OCI-LY7 (cell line): Measurements from ENCODE around the gene ETFBKMT. TPM values are rescaled to one million over a fixed set of nuclear protein-coding genes. Genes with fewer than 3 reads are reported as not detected.

Experiments
- BruUV-seq: library from RNA; stranded (reverse); fragments of 400-500 nt; replicated peaks from 2 replicates; lab custom pipeline; 2021; lab: Mats Ljungman, UMichigan
- CTCF ChIA-PET: fragments of 300-600 bp; sonication (Branson Sonifier 250); formaldehyde crosslinking; loops from one replicate; lab custom pipeline; 2022; ENCODE audit warnings: antibody characterized with exemption; ENCODE audit not compliant: unreplicated experiment; lab: Charles Lee
- POLR2A ChIA-PET: fragments of 300-600 bp; sonication (Branson Sonifier 250); formaldehyde crosslinking; loops from one replicate; lab custom pipeline; 2022; ENCODE audit warnings: antibody characterized with exemption; lab: Charles Lee
- DNase-seq: peaks from one replicate; pipeline ENCODE4 v3.0.0-alpha.2; 2015; ENCODE audit warnings: low spot score
- H2AFZ ChIP-seq: fragments of 200-600 bp; sonication (generic), shearing (Covaris generic); 2 replicates; pipeline ENCODE4 v1.6.1; 2014; ENCODE audit warnings: mild to moderate bottlenecking, antibody characterized with exemption, low read length, moderate library complexity
- H3K27ac ChIP-seq: fragments of 200-600 bp; sonication (generic); 2 replicates; pipeline ENCODE4 v1.5.1; 2014; ENCODE audit warnings: mixed run types, low read depth, mild to moderate bottlenecking, moderate library complexity, low read length, inconsistent platforms; ENCODE audit not compliant: poor library complexity, severe bottlenecking
- H3K36me3 ChIP-seq: fragments of 200-600 bp; sonication (generic); 2 replicates; pipeline ENCODE4 v1.6.1; 2014; ENCODE audit warnings: mild to moderate bottlenecking, antibody characterized with exemption, low read length, moderate library complexity, mixed read lengths; ENCODE audit not compliant: insufficient read depth
- H3K4me1 ChIP-seq: fragments of 200-600 bp; sonication (generic); 2 replicates; pipeline ENCODE4 v1.5.1; 2014; ENCODE audit warnings: mild to moderate bottlenecking, low read length; ENCODE audit not compliant: insufficient read depth, poor library complexity, severe bottlenecking
- H3K4me2 ChIP-seq: fragments of 200-600 bp; sonication (generic); 2 replicates; pipeline ENCODE4 v1.6.1; 2014; ENCODE audit warnings: mild to moderate bottlenecking, low read length
- H3K4me3 ChIP-seq: fragments of 200-600 bp; sonication (generic); 2 replicates; pipeline ENCODE4 v1.5.1; 2014; ENCODE audit warnings: mild to moderate bottlenecking, low read depth, low read length; ENCODE audit not compliant: poor library complexity, severe bottlenecking
- H3K79me2 ChIP-seq: fragments of 200-600 bp; sonication (generic); 2 replicates; pipeline ENCODE4 v1.6.1; 2016; ENCODE audit warnings: low read depth, mild to moderate bottlenecking, low read length, moderate library complexity, mixed read lengths; ENCODE audit not compliant: insufficient read depth
- H3K9me2 ChIP-seq: fragments of 200-600 bp; sonication (generic); 2 replicates; pipeline ENCODE4 v1.6.1; 2016; ENCODE audit warnings: mild to moderate bottlenecking, low read length, mixed read lengths; ENCODE audit not compliant: insufficient read depth
- H3K9me3 ChIP-seq: fragments of 200-600 bp; sonication (generic); 2 replicates; pipeline ENCODE4 v1.6.1; 2014; ENCODE audit warnings: mild to moderate bottlenecking, mixed run types, low read length, mixed read lengths
- H4K20me1 ChIP-seq: fragments of 200-600 bp; sonication (generic); 2 replicates; pipeline ENCODE4 v1.6.1; 2014; ENCODE audit warnings: mild to moderate bottlenecking, antibody characterized with exemption, low read length, moderate library complexity, mixed read lengths; ENCODE audit not compliant: insufficient read depth
- EZH2phosphoT487 ChIP-seq: fragments of 200-600 bp; sonication (generic); IDR thresholded peaks from 2 replicates; pipeline ENCODE4 v1.6.1; 2018; ENCODE audit warnings: low read depth, borderline replicate concordance, mild to moderate bottlenecking, mixed run types, antibody characterized with exemption, low read length, moderate library complexity, mixed read lengths
- intact Hi-C: fragments of 100-400 bp; cut with micrococcal nuclease; formaldehyde crosslinking; loops from one replicate; pipeline ENCODE4 v1.10.0; 2022; ENCODE audit not compliant: unreplicated experiment
- total RNA-seq, 2 experiments: library from RNA; depleted of rRNA in 1 of 2; stranded (reverse); fragments of >200 nt in 1 of 2; shearing (Covaris generic) in 1 of 2; gene quantifications; 2 replicates each; pipeline ENCODE4 v1.2.3, GENCODE V29; 2014 to 2022
- TF ChIP-seq, protein P1 (sequence below): fragments of 200-600 bp; sonication (generic); conservative IDR thresholded peaks from 2 replicates; pipeline ENCODE4 v1.5.1; 2014; ENCODE audit warnings: mild to moderate bottlenecking, antibody characterized with exemption, low read length, moderate library complexity, mixed read lengths

Gene ETFBKMT
- total RNA-seq, 2 experiments from 2014 or later: 0.92 to 2.8 TPM

DNA sequence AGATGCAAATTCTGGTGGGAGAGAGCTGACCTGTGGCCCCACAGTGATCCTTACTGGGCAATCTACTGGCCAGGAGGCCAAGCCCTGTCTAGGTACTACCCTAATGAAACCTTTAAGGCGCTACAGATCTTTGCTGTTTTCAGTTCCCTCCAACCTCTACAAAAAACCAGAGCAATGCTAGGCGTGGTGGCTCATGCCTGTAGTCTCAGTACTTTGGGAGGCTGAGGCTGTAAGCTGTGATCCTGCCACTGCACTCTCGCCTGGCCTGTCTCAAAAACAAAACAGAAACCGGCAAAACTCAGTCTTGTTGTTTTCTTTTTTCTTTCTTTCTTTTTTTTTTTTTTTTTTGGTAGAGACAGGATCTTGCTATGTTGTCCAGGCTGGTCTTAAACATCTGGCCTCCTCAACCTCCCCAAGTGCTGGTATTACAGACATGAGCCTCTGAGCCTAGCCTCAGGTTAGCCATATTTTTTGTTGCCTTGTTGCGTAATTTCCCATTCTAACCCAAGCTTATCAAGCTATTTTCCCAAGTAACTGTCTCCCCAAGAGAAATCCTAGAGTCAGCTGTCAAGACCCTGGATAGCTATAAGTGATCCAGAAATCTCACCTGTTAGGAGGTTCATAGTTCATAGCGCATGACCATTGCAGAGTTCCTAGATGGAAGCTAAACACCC lies 2.8 kb downstream of the ETFBKMT start:
- no peak overlapping the region for H2AFZ ChIP-seq
- H3K36me3 ChIP-seq: no peaks in the 10 kb centered on the region; the same call in 1 of the 2 replicates
- no peak for DNase-seq
- no peak overlapping the region for H3K4me2 ChIP-seq
- TF ChIP-seq, protein P1, sequence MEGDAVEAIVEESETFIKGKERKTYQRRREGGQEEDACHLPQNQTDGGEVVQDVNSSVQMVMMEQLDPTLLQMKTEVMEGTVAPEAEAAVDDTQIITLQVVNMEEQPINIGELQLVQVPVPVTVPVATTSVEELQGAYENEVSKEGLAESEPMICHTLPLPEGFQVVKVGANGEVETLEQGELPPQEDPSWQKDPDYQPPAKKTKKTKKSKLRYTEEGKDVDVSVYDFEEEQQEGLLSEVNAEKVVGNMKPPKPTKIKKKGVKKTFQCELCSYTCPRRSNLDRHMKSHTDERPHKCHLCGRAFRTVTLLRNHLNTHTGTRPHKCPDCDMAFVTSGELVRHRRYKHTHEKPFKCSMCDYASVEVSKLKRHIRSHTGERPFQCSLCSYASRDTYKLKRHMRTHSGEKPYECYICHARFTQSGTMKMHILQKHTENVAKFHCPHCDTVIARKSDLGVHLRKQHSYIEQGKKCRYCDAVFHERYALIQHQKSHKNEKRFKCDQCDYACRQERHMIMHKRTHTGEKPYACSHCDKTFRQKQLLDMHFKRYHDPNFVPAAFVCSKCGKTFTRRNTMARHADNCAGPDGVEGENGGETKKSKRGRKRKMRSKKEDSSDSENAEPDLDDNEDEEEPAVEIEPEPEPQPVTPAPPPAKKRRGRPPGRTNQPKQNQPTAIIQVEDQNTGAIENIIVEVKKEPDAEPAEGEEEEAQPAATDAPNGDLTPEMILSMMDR: no peak
- no peak for TF ChIP-seq EZH2phosphoT487
- H4K20me1 ChIP-seq: no peaks in the 10 kb centered on the region
- H3K9me2 ChIP-seq: no peaks in the 10 kb centered on the region
- intact Hi-C loops: no loop called here
- H3K79me2 ChIP-seq: no peaks in the 10 kb centered on the region
- H3K9me3 ChIP-seq: peaks cover under 1% of the 10 kb centered on the region; the same call in 1 of the 2 replicates
- no peak overlapping the region for H3K4me3 ChIP-seq
- ChIA-PET CTCF (interaction anchor here (1.1 to 1.5 kb wide), 2 partner anchors 9 to 20 kb away, joined by 3 to 5 read pairs; no protein-coding TSS in a partner anchor), POLR2A (interaction anchor here (0.6 to 0.8 kb wide), 4 partner anchors 59 to 407 kb away, joined by 3 to 4 read pairs (median 3); no protein-coding TSS in a partner anchor)
- no TSS peak for BruUV-seq
- no peak overlapping the region for H3K27ac ChIP-seq
- peaks cover 20% of the 10 kb centered on the region for H3K4me1 ChIP-seq

DNA sequence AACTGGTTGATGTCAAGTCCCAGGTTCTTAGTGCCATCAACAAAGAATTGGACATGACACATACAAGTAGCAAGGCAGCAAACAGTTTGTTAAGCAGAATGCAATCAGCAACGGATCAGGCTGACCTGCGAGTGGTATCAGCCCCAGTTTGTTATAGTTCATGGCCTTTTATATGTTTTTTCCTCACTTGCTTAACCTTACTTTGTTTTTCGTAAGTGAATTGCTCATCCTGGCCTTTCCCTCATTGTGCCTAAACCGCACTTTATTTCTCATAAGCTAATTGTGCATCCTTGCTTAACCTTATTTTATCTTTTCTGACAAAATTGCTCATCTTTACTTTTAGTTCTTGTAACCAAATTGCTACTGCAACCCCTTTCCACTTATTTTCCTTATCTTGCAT lies 4.1 kb downstream of the ETFBKMT start:
- no peak for TF ChIP-seq EZH2phosphoT487
- TF ChIP-seq, protein P1: no peak
- no peaks in the 10 kb centered on the region for H3K9me2 ChIP-seq
- peaks cover under 1% of the 10 kb centered on the region; the same call in 1 of the 2 replicates for H3K36me3 ChIP-seq
- no peaks in the 10 kb centered on the region for H3K79me2 ChIP-seq
- ChIA-PET CTCF (no interaction called here), POLR2A (interaction anchor here (0.5 to 1.1 kb wide), 2 partner anchors 263 to 399 kb away, joined by 3 read pairs; no protein-coding TSS in a partner anchor)
- BruUV-seq: no TSS peak
- intact Hi-C loops: no loop called here
- H2AFZ ChIP-seq: no peak overlapping the region
- no peaks in the 10 kb centered on the region for H4K20me1 ChIP-seq
- H3K4me1 ChIP-seq: peaks cover 14% of the 10 kb centered on the region
- no peak overlapping the region for H3K4me2 ChIP-seq
- no peak for DNase-seq
- no peak overlapping the region for H3K27ac ChIP-seq
- no peak overlapping the region for H3K4me3 ChIP-seq
- H3K9me3 ChIP-seq: peaks cover 8% of the 10 kb centered on the region; the same call in 1 of the 2 replicates

DNA sequence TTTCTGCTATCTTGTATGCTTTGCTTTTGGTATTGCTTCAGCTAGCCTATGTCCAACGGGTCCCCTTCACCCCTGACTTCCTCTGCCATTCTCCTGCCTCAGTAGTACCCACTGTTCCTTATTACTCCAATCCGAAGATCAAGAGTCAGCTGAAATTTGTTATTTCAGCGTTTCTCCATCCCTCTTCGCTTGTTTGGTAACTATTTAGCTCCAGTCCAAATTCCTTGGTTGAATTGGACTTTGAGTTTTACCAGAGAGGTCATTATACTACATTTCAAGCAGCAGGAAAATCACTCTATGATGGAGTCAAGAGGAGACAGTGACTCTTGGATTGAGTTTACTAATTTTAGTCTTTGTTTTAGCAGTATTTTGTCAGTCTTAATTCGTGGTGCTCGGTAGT lies 4.5 kb downstream of the ETFBKMT start:
- no peak for TF ChIP-seq EZH2phosphoT487
- TF ChIP-seq, protein P1: no peak
- H3K9me2 ChIP-seq: no peaks in the 10 kb centered on the region
- BruUV-seq: no TSS peak
- no peak overlapping the region for H3K4me2 ChIP-seq
- intact Hi-C loops: no loop called here
- no peak overlapping the region for H3K4me3 ChIP-seq
- H3K4me1 ChIP-seq: peaks cover 11% of the 10 kb centered on the region
- H3K27ac ChIP-seq: no peak overlapping the region
- H4K20me1 ChIP-seq: no peaks in the 10 kb centered on the region
- peaks cover 5% of the 10 kb centered on the region; the same call in 1 of the 2 replicates for H3K36me3 ChIP-seq
- no peak overlapping the region for H2AFZ ChIP-seq
- DNase-seq: no peak
- H3K79me2 ChIP-seq: no peaks in the 10 kb centered on the region
- ChIA-PET CTCF (interaction anchor here (0.6 kb wide), 1 partner anchor 810 kb away, joined by 3 read pairs; no protein-coding TSS in a partner anchor), POLR2A (interaction anchor here (0.5 to 1.1 kb wide), 3 partner anchors 263 to 723 kb away, joined by 3 to 4 read pairs (median 3); no protein-coding TSS in a partner anchor)
- H3K9me3 ChIP-seq: peaks cover 12% of the 10 kb centered on the region; the same call in 1 of the 2 replicates
